DND-41 (cell line): ENCODE results near the gene RBM44.

ENCODE experiments used
- EZH2 ChIP-seq: IDR thresholded peaks from 3 replicates; pipeline ENCODE4 v1.6.1; 2012; ENCODE audit warnings: borderline replicate concordance, low read depth, mild to moderate bottlenecking, moderate library complexity, low read length, inconsistent platforms; ENCODE audit not compliant: severe bottlenecking
- TF ChIP-seq, protein P1 (sequence below): IDR thresholded peaks from 2 replicates; pipeline ENCODE4 v1.5.1; 2012; ENCODE audit warnings: borderline replicate concordance, low read length, moderate library complexity, mild to moderate bottlenecking; ENCODE audit not compliant: poor library complexity, severe bottlenecking; ENCODE audit errors: extremely low read depth

DNA sequence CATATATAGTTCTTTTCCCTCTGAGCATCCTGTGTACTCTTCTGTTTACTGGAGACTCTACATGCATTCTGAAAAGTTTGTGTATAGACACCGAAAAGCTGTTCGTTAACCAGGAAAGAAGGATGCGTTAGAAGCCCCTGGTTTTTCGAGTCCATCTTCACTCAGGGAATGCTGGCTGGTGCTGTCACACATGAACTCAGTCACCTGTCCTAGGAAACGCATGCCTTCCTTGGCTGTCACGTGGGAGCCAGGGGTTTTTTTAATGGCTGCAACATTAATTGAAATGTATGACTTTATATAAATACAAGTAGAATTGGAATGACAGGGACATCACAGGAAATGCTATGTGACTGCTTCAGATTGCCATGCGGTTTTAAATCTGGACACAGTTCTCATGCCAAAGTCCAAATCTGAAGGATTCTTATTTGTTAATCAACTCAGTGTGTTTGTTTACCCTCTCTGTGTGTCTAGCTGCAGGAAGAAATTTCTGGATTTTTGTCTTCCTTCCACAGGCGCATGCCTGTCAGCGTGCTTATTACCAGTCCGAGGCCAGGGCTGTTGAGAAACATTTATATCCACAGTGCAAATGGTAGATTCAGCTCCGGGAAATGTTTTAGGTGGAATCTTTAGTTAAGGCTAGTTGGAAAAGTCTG is 63.4 kb downstream of the RBM44 start:
- TF ChIP-seq, protein P1, sequence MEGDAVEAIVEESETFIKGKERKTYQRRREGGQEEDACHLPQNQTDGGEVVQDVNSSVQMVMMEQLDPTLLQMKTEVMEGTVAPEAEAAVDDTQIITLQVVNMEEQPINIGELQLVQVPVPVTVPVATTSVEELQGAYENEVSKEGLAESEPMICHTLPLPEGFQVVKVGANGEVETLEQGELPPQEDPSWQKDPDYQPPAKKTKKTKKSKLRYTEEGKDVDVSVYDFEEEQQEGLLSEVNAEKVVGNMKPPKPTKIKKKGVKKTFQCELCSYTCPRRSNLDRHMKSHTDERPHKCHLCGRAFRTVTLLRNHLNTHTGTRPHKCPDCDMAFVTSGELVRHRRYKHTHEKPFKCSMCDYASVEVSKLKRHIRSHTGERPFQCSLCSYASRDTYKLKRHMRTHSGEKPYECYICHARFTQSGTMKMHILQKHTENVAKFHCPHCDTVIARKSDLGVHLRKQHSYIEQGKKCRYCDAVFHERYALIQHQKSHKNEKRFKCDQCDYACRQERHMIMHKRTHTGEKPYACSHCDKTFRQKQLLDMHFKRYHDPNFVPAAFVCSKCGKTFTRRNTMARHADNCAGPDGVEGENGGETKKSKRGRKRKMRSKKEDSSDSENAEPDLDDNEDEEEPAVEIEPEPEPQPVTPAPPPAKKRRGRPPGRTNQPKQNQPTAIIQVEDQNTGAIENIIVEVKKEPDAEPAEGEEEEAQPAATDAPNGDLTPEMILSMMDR, result no peak
- TF ChIP-seq EZH2, result no peak
